ENCODE results near the gene SETD1A.
A peak's percentile ranks its signal among the peaks of the same experiment; 100 is the strongest.

SETD1A gene

GRCh38 chr16:30983898-30984610 lies 26.5 kb downstream of the SETD1A start:
- DNase-seq: no peak

GRCh38 chr16:30984669-30985400 lies 27.3 kb downstream of the SETD1A start, which contains the start of gene HSD3B7:
Gene HSD3B7 (plus strand): TSS chr16:30985207. CDS start chr16:30985659, 452 bp downstream.
- DNase-seq: peak; percentile 11 to 81

GRCh38 chr16:30985401-30986128 lies 28.0 kb downstream of the SETD1A start:
- DNase-seq: peak in 1 of 2 experiments; percentile 28

GRCh38 chr16:30986129-30986991 lies 28.8 kb downstream of the SETD1A start:
- no peak for DNase-seq

GRCh38 chr16:30987581-30988190 lies 30.1 kb downstream of the SETD1A start:
- DNase-seq: no peak

GRCh38 chr16:30989469-30990047 lies 32.0 kb downstream of the SETD1A start:
- no peak for DNase-seq

GRCh38 chr16:30990105-30990504 lies 32.6 kb downstream of the SETD1A start:
- DNase-seq: no peak

- DNase-seq: no peak
These were observed 33.5 kb downstream of the SETD1A start for GRCh38 chr16:30991052-30991451.

GRCh38 chr16:30992276-30992780 lies 34.8 kb downstream of the SETD1A start:
- DNase-seq: no peak

GRCh38 chr16:30992931-30993816 lies 35.6 kb downstream of the SETD1A start:
- DNase-seq: no peak

- DNase-seq: no peak
These were observed 38.4 kb downstream of the SETD1A start for GRCh38 chr16:30995927-30996323.

GRCh38 chr16:30996324-30996984 lies 38.9 kb downstream of the SETD1A start:
- no peak for DNase-seq

- no peak for DNase-seq
These were observed 39.6 kb downstream of the SETD1A start for GRCh38 chr16:30996985-30997724.

GRCh38 chr16:30997725-30998711 lies 40.5 kb downstream of the SETD1A start:
- DNase-seq: no peak

GRCh38 chr16:30998852-30999761 lies 41.6 kb downstream of the SETD1A start:
- peak; percentile 29 to 80 for DNase-seq

- no peak for DNase-seq
These were observed 43.3 kb downstream of the SETD1A start for GRCh38 chr16:31000671-31001382.

Data from NCI-H446 (cell line).